ENCODE data around the gene MAST3.
"Not testable (repeated sequence)": the region's sequence is repeated elsewhere in the genome, so short reads cannot be mapped to it uniquely, and the experiment has no call there.

The MAST3 gene

DNA sequence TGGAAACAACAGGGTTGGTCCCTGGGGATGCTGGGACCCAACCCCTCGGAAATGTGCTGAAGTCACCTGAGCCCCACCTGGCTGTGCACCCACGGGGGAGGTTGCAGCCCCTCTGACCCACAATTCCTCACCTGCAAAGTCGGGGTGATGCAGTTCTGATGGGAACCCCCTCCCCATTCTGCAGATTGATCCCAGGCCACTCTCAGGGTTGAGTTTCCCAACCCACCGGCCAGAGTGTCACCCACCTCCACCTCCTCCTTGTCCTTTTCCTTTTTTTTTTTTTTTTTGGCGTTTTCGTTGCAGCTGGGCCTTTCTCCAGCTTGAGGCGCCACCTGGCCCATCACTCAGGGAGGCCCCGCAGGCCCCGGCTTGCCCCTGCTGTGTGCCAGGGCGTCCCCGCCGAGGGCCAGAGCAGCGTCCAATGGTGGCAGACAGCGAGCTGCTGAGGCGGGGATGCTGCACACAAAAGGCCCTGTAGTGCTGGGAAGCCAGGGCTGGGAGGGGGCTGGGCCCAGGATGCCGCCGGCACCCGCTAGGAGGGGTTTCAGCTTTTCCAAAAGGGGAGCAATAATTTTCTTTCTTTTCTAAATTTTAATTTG is 60.0 kb downstream of the MAST3 start:
- no peak for DNase-seq (ENCODE audit: low read depth in 2 of 2, low spot score in 1 of 2)

DNA sequence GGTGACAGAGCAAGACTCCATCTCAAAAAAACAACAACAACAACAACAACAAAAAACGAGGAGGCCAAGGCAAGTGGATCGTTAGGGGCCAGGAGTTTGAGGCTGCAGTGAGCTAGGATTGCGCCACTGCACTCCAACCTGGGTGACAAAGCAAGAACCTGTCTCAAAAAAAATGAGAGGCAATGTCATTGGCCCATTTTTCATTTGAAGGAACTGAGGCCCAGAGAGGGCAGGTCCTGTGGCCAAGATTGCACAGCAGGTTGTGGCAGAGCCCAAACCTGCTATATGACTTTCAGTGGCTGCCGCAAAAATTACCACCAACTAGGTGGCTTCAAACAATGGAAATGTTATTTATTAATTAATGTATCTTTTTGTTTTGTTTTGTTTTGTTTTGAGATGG is 60.9 kb downstream of the MAST3 start:
- no peak for DNase-seq (ENCODE audit: low read depth in 2 of 2, low spot score in 1 of 2)

DNA sequence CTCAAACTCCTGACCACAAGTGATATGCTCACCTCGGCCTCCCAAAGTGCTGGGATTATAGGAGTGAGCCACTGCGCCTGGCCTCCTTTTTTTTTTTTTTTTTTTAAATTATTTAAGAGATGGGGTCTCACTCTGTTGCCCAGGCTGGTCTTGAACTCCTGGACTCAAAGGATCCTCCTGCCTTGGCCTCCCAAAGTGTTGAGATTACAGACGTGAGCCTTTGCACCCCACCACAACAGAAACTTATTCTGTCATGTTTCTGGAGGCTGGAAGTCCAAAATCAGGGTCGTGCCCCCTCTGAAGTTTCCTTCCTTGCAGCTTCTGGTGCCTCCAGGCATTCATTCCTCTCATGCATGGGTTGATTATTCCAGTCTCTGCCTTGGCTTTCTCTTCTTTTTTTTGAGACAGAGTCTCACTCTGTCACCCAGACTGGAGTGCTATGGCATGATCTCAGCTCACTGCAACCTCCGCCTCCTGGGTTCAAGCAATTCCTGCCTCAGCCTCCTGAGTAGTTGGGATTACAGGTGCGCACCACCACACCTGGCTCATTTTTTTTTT is 61.6 kb downstream of the MAST3 start:
- not testable (repeated sequence) for DNase-seq (ENCODE audit: low read depth in 2 of 2, low spot score in 1 of 2)

DNA sequence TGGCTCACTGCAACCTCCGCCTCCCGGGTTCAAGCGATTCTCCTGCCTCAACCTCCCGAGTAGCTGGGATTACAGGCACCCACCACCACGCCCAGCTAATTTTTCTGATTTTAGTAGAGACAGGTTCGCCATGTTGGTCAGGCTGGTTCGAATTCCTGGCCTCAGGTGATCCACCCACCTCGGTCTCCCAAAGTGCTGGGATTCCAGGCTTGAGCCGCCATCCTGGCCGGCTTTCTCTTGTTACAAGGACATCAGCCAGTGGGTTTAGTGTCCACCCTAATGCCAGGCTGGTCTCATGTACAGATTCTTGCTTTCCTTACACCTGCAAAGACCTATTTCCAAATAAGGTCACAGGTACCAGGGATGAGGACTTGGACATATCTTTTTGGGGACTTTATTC is 62.2 kb downstream of the MAST3 start:
- DNase-seq (ENCODE audit: low read depth in 2 of 2, low spot score in 1 of 2), result no peak

DNA sequence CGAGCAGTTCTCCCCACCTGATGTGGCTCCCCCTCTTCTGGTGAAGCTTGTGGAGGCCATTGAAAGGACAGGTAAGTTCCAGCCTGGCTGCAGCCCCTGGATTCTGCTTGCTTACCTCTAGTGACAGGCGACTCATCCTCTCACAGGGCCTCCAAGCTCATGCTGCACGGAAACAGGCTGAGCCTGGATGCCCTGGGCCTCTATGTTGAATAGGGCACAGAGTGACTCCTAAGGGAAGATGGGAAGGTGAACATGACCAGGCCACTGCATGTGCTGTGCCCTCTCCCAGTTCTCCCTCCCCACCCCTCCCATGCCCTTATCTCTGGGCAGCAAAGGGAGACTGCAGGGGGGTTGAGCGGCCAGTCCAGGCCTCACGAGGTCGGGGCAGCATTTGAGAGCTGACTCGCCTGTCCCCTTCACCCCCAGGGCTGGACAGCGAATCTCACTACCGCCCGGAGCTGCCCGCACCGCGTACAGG is 63.0 kb downstream of the MAST3 start:
- no peak for DNase-seq (ENCODE audit: low read depth in 2 of 2, low spot score in 1 of 2)

DNA sequence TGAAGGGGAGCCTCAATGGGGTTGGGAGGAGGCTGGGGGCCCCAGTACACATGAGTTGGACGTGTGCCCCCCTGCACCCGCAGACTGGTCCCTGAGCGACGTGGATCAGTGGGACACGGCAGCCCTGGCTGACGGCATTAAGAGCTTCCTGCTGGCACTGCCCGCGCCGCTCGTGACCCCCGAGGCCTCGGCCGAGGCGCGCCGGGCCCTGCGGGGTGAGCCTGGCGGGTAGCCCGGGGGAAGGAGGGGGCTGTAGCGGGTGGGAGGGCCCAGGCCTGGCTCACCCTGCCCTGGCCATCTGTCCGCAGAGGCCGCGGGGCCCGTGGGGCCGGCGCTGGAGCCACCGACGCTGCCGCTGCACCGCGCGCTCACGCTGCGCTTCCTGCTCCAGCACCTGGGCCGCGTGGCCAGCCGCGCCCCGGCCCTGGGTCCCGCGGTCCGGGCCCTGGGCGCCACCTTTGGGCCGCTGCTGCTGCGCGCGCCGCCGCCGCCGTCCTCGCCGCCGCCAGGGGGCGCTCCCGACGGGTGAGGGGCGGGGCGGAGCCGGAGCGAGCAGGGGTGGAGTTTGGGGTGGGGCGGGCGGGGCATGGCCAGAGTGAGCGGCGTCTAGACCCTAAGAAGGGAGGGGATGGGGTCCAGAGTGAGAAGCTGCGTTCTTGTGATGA is 63.5 kb downstream of the MAST3 start:
- peak; percentile 64 to 66 for DNase-seq (ENCODE audit: low read depth in 2 of 2, low spot score in 1 of 2)

DNA sequence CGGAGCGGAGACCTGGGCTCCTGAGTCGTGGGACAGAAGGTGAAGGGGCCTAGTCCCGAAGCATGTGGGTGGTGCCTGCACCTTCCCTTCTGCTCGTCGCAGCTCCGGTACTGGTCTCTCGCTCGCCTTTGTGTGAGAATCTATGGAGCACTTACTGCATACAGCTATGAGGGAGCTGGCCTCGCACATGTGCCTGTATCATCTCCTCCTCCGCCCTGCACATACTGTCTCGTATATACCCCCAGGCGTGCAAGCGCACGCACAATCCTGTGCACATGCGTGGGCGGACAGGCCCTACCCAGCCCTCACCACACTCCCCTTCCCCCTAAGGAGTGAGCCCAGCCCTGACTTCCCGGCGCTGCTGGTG is 64.0 kb downstream of the MAST3 start:
- DNase-seq (ENCODE audit: low read depth in 2 of 2, low spot score in 1 of 2), result no peak

DNA sequence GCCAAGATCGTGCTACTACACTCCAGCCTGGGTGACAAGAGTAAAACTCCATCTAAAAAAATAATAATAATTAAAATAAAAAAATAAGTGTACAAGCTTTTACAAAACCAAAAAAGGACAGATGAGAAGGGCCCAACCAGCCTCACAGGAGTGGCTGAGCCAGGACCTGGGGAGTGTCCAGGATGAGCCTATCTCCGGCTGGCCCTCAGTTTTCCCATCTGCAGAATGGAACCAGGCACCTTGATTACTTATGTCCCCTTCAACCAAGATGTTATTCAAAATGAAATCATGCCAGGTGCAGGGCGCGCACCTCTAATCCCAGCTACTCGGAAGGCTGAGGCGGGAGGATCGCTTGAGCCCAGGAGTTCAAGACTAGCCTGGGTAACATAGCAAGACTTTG is 66.5 kb downstream of the MAST3 start:
- DNase-seq (ENCODE audit: low read depth in 2 of 2, low spot score in 1 of 2), result no peak

DNA sequence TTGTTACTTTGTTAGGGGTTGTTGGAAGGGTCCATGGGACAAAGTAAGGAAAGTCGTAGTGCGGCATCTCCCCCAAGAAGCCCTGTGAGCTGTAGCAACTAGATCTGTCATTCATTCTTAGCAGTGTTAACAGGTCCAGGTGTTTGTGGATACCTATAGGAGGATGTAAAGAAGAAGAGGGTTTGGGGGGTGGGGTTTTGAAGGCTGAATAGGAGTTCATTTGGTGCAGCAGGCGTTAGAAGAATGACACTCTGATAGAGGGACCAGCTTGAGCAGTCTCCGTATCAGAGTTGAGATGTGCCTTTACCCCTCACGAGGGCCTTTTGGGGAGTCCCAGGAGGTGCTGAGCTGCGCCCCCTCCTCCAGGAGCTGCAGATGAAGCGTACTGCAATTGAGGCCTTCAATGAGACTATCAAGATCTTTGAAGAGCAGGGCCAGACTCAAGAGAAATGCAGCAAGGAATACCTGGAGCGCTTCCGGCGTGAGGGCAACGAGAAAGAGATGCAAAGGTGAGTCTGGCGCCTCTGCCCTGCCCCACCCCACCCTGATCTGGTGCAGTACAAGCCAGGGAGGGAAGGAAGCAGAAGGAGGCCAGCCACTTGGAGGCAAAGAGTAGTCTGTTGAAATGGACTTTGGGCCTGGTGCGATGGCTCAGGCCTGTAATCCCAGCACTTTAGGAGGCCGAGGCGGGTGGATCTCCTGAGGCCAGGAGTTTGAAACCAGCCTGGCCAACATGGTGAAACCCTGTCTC is 68.4 kb downstream of the MAST3 start:
- DNase-seq (ENCODE audit: low read depth in 2 of 2, low spot score in 1 of 2), result no peak

DNA sequence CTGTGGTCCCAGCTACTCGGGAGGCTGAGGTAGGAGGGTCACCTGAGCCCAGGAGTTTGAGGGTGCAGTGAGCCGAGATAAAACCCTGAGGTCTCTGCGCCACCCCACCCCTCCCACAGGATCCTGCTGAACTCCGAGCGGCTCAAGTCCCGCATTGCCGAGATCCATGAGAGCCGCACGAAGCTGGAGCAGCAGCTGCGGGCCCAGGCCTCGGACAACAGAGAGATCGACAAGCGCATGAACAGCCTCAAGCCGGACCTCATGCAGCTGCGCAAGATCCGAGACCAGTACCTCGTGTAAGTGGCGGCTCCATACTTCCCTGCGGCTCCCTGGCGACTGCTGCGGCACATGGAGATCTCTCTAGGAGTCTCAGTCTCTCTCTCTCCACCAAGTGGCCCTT is 69.4 kb downstream of the MAST3 start:
- DNase-seq (ENCODE audit: low read depth in 2 of 2, low spot score in 1 of 2), result no peak

DNA sequence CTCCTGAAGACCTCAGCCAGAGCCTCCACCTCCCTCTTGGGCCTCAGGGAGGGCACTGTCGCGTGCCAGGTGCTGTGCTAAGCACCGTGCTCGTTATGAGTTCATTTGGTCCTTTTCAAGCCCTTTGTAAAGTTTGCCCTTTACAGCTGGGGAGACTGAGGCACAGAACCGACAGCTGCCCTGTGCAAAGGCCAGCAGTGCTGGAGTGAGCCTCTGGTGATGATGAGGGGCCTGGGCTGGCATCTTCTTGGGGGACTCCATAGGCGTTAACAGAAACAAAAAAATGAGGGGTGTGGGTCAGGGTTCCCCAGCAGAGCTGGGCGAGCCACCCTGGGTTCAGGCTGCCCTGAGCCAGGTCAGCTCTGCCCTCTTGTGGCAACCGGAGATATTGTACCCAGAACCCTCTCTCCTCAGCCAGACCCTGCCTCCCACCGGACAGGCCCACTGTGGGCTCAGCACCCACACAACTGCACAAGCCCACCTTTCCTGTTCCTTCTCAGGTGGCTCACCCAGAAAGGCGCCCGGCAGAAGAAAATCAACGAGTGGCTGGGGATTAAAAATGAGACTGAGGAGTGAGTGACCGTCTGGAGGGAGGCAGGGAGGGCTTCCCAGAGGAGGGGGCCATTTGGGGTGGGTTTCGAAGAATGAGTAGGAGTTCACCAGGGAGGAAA is 70.5 kb downstream of the MAST3 start:
- no peak for DNase-seq (ENCODE audit: low read depth in 2 of 2, low spot score in 1 of 2)

DNA sequence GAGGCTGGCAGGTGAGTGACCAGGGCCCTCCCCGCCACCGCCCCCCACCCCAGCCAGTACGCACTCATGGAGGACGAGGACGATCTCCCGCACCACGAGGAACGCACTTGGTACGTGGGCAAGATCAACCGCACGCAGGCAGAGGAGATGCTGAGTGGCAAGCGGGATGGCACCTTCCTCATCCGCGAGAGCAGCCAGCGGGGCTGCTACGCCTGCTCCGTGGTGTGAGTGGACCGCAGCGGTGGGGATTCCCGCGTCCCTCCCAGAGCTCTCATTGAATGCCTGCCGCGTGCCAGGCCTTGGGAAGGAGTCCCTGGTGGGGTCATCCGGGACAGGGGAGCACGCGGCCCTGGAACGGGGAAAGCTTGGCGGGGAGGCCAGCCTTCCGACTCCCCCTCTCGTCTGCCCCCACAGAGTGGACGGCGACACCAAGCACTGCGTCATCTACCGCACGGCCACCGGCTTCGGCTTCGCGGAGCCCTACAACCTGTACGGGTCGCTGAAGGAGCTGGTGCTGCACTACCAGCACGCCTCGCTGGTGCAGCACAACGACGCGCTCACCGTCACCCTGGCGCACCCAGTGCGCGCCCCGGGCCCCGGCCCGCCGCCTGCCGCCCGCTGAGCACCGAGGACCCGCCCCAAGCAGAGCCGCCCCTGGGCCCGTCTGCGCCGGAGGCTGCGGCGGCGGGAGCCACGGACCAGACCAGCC is 71.2 kb downstream of the MAST3 start:
- DNase-seq (ENCODE audit: low read depth in 2 of 2, low spot score in 1 of 2), result no peak

DNA sequence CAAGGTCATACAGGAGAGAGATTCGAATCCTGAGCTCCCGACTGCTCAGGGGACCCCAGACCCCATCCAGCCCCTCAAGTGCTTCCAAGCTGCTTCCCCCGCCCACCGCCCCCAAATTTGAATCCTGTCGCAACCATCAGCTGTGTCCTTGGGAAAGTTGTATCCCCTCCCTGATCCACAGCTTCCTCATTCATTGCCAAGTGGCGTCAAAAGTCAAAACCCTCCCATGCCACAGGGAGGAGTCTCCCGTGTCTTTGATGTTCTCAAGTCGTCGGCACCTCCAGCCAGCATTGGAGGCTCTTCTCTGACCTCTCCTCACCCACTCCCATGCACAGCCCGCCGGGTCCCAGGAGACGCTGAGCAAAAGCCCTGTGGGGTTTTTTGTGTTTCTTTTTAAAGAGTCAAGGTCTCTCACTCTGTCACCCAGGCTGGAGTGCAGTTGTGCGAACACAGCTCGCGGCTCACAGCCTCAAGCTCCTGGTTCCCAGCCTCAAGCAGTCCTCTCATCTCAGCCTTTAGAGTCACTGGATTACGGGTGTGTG is 73.2 kb downstream of the MAST3 start:
- no peak for DNase-seq (ENCODE audit: low read depth in 2 of 2, low spot score in 1 of 2)

DNA sequence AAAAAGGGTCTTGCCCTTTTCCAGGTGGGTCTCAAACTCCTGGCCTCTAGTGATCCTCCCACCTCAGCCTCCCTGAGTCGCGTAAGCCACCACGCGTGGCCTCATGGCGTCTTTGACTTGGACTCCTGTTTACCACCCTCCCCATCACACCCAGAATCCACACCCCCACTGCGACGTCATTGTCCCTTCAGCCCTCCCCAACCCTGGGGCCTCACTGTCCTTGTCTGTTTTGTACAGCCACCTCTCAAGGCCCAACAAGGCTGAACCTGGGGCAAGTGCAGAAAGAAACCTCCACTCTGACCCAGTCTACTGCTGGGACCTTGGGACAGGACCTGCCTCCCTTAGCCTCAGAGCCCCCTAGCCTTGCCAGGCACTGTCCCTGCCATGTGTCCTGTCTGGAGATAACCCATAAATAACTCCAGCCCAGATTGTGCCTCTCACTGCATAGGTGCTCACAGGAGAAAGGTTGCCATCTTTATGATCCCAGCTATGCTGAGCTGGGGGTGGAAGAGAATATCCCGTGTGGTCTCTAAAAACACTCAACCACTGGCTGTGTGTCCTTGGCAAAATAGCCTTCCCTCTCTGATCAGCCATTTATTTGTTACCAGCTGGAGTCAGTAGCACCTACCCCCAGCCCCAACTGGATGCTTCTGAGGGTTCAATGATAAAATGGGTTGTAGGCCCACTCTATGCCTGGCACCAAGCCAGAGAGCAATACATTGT is 74.2 kb downstream of the MAST3 start:
- no peak for DNase-seq (ENCODE audit: low read depth in 2 of 2, low spot score in 1 of 2)

DNA sequence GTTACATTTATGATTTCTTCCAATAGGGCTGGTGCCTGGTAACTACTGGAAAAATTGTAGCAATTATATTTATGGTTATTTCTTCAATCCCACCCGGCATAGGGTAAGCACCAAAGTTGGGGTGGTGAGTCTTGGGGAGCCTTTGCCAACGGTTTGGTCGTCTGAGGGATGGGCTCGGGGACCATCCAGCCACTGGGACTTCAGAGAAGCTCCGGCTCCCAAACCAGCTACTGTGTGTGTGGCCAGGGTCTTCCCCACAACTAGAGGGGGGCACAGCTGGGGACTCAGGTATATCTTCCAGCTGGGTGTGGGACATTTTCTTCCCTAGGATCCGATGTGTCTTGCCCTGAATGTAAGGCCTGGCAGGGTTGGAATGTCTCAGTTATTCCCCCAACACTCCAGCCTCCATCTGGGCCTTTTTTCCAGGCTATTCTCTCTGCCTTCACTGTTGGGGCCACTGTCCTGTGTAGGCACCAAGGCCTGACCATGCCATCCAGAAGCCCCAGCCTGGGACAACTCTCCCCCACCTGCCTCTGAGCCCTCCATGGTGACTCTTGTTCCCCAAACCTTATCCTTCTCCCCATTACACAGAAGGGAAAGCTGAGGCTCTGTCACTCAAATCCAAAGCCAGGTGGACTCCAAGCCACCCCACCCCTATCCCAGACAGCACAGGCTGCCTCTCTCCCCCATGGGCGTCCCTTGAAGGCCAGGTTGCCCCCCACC is 74.9 kb downstream of the MAST3 start:
- DNase-seq (ENCODE audit: low read depth in 2 of 2, low spot score in 1 of 2), result no peak

DNA sequence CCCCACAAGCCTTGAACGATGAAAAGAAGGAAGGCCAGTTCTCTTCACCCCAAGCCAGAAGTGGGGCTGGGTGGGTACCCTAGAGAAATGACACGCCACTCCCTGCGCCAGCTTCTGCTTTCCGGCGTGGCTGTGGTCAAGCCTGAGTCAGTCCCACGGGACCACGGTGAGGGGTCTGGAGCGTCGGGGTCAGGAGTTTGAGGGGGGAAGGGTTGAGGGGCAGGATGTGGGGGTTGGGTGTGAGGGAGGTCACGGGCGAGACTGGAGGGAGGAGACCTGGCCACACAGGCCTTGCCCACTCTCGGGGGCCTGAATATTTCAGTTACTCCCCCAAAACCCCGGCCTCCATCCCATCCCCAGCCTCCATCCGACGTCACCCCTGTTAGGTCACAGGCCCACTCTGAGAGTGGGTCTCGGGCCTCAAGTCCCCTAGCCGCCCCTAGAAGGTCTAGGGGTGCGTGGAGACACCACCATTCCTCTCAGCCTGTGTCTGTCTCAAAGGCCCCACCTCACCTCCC is 75.5 kb downstream of the MAST3 start:
- no peak for DNase-seq (ENCODE audit: low read depth in 2 of 2, low spot score in 1 of 2)

DNA sequence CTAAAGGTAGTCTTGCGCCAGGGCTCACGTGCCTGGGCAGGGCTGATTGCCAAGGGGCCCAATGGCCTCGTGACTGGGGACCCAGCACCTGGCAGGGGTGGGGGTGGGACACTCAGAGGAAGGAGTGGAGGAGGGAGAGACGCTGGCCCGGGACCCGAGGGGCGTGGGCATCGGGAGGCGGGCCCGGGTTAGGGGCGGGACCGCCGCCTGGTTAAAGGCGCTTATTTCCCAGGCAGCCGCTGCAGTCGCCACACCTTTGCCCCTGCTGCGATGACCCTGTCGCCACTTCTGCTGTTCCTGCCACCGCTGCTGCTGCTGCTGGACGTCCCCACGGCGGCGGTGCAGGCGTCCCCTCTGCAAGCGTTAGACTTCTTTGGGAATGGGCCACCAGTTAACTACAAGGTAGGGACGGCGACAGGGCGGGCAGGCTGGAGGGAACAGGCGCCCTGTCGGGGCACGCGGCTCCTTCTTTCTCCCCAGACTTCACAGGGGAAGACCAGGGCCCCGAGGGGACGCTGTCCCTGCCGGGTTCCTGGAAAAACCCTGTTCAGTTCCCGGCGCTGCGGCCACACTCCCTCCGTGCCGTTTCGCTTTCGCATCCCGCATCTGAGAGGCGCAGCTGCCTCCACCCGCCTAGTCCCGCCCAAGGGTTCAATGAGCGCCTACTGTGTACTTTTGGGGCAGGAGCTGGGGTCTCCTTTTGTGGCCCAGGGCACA is 76.2 kb downstream of the MAST3 start, which contains the start of gene IFI30:
IFI30 (plus strand) TSS at position 242 of the 717 bp plus-strand sequence; CDS start at position 271, 29 bp downstream.
- DNase-seq (ENCODE audit: low read depth in 2 of 2, low spot score in 1 of 2), result no peak

DNA sequence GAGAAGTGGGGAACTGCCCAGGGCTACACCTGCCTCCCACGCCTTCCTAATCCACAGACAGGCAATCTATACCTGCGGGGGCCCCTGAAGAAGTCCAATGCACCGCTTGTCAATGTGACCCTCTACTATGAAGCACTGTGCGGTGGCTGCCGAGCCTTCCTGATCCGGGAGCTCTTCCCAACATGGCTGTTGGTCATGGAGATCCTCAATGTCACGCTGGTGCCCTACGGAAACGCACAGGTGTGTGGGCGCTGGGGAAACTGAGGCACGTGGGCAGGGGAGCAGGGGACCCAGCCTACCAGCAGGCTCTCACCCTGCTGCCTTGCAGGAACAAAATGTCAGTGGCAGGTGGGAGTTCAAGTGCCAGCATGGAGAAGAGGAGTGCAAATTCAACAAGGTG is 77.4 kb downstream of the MAST3 start:
- DNase-seq (ENCODE audit: low read depth in 2 of 2, low spot score in 1 of 2), result no peak

Data from stimulated activated CD8-positive, alpha-beta memory T cell treated with anti-CD3 and anti-CD28 coated beads, Interleukin-4, amount 100 ng/mL, for 1 hour (primary cell).